Measurements from ENCODE around the gene INAVA.
A peak's percentile ranks its signal among the peaks of the same experiment; 100 is the strongest.

INAVA gene

DNA sequence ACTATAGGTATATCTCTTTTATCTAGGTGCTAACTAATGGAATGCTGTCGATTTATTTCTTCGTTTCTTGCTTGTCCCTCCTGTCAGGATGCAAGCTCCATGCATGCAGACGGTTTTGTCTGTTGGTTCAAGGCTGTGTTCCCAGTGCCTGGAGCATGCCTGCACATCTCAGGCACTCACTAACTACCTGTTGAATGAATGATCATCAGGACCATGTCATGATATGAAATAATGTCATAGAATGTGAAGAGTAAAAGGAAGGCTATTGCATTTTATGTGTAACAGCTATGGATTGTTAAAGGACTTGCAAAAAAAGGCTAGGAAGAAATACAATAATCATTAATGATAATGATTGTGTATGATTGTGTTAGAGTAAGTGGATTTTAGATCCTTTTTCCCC, 17.7 kb upstream of the INAVA start:
- no peak for DNase-seq

DNA sequence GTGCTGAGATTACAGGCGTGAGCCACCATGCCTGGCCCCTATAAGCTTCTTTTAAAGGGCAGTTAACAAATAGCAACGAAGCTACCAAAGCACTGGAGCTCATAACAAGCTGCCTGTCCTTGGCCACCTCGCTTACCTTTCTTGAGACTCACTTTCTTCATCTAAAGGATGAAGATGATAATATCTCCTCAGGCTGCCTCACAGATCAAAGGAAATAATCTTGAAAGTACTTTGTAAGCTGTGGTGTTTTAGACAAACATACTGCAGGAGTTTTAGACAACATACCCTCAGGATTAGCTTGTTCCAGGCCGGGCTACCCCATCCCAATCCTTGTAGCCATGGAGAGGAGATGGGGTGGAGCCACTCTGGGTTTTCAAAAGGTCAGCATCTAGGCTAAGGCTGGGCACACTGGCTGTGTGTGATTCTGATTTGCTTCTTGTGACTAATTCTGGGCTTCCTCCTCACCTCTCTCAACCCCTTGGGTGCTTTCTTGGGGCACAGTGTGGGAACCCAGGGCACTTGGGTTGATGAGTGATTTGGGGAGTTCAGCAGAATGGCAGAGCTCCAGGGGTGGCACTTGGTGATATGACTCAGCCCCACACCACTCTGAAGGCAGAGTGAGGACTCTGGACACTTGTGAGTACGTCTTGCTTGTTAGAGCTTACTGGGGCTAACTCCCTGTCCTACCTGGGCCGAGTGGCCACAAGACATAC, 16.7 kb upstream of the INAVA start:
- no peak for DNase-seq

DNA sequence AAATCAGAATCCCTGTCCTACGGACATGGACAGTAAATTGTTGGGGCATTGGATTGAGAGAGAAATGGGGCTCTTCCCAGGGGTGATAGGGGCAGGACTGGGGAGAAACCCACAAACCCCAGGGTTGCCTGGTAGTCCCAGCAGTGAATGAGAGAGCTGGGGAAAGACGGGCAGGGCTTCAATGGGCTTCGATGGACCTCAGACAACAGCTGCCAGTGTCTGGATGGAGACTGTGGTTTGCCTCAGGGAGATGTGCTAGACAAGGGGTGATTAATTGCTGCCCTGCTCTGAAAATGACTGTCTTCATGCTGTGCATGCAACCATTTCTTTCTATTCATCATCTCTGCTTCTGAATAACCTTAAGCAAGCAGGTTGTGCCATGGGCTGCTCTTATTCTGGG, 14.5 kb upstream of the INAVA start:
- no peak for DNase-seq

DNA sequence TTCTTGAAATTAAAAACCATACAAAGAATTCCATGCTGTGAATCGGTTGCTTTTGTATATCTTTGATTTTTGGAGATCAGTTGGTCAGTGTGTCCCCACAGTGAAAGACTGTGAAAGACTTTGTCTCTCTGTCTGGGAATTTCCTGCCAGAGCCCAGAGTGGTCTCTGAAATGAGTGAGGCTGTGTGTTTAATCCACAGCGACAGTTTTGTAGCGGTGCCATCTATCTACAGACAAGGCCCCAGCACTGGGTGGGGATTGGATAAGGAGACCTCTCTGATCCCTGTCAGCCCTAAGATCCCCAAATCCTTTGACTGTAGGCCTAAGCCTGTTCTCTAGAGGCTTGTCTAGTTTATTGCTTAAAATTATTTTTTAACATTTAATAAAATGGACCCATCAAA, 11.6 kb upstream of the INAVA start:
- no peak for DNase-seq

DNA sequence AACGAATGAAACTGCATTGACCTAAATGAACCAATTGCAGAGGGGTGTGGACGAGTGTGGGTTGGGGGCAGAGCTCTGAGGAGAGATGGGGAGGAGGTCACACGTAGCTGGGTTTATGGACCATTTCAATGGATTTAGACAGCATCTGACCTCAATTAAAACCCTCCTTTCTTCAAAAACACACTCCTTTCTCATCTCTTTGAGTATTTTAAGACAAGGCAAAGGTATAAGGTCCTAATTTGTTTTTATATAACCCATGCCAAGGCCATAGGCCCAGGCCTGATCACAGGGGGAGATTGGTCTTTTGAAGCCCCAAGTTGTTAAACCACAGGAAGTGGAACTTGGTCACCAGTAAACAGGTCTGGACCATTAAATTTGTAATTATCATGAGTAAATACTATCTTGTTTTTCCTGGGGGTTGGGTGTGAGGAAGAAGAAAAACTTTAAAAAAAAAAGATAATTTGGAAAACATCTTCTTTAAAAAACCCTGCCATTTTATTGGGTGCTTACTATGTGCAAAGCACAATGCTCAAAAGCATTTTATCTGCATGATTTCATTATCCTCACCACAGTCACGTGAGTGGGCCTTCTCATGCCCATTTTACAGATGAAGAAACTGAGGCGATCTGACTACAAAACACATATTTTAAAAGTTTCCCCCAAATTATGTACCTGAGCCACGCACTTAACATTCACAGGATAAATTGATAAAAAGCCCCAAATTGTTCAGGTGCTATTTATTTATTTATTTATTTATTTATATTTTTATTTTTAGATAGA, 8.9 kb upstream of the INAVA start:
- no peak for DNase-seq

DNA sequence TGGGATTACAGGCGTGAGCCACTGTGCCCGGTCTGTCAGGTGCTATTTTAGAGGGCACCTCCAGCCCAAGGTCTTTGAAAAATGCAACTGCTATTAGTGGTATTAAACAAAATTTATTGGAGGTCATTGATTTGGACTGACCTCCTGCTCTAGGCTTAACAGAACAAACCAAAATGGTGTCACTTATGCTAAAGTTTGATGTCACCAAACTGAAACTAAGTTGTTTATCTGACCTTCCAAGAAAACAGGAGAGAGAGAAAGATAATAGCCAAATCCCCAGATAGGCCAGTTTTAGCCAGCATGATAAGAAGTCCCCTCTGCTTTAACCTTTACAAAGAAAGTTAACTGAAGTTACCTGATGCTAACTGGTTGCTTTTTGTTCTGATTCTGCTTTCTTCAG, 8.1 kb upstream of the INAVA start:
- DNase-seq, result no peak

DNA sequence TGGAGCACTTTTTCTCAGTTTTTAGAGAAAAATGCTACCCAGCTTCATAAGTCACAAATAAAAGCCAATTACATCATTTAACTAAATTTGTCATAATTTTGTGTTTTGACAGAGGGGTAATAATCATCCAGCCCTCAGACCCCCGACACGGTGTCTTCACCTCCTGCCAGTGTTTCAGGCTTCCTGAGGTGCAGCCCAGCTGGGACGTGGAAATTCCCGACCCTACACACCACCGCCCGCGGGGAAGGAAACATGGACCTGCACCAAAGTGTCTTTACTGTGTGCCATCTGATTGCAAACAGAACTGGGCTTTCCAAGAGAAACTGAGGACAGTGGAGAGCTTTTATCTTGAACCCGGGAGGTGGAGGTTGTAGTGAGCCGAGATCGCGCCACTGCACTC, 7.7 kb upstream of the INAVA start:
- DNase-seq, result no peak

DNA sequence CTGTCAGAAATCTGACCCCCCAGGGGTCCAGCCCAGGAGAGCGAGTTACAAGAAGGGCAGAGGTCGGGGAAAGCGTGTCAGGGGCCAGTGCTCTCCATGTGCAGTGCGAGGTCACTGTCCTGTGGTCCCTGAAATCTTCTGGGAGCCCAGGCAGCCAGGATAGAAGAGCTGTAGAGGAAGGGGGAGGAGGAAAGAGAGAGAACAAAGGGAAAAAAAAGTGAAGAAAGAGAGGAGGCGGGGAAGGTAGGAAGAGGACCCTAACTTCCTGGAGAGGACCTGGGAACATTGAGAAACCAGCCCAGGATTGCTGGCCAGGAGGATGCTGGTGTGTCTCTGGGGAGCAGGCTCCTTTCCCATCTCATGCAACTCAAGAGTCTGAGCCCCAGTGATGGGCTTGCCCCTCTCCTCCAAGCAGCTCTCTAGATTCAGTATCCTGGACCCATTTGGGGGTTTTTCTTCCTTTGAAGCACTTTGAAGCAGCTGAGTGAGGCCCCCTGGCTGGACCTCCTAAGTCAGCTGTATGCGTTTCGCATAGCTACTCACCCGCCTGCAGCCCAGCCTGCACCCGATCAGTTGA, 6.8 kb upstream of the INAVA start:
- DNase-seq, result no peak

DNA sequence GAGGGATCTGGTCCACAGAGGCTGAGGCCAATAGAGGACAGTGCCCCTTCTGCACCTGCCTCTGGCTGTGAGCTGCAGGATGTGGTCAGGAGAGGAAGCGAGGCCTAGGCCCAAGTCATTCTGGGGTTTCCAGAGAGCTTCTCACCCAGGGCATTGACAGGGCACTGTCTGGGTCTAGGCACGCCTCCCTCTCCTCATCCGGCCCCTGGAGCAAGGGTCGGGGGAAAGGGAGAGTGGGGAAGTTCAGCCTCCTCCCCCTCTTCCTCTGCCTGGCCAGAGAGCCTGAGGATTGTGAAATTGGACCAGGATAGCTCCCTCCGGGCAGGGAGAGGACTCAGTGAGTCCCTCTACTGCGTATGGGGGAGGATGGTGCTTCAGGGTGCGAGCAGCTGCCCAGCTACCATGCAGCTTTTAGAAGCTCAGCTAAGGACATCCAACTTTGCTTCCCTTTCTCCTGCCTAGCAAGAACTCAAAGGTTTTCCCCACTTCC, 6.3 kb upstream of the INAVA start:
- no peak for DNase-seq

DNA sequence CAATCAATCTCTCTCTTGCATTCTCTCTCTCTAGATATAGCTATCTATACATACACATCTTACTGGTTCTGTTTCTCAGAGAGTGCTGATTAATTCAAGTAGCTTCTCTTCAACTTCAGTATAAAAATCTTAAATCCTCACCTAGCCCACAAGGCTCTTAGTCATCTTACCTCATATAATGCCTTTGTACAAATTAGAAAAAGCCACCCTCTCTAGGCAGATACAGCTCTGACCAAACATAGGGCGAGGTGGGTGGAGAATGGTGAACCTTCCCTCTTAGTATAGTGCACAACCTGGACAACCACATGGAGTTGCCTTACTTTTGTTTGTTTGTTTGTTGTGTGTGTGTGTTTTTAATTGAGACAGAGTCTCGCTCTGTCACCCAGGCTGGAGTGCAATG, 5.1 kb upstream of the INAVA start:
- DNase-seq, result no peak

DNA sequence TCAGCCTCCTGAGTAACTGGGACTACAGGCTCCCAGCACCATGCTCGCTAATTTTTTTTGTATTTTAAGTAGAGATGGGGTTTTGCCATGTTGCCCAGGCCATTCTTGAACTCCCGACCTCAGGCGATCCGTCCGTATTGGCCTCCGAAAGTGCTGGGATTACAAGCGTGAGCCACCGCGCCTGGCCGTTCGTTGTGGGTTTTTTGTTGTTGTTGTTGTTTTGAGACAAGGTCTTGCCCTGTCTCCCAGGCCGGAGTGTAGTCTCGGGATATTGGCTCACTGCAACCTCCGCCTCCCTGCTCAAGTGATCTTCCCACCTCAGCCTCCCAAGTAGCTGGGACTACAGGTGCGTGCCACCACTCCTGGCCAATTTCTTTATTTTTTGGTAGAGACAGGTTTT, 4.7 kb upstream of the INAVA start:
- no peak for DNase-seq

DNA sequence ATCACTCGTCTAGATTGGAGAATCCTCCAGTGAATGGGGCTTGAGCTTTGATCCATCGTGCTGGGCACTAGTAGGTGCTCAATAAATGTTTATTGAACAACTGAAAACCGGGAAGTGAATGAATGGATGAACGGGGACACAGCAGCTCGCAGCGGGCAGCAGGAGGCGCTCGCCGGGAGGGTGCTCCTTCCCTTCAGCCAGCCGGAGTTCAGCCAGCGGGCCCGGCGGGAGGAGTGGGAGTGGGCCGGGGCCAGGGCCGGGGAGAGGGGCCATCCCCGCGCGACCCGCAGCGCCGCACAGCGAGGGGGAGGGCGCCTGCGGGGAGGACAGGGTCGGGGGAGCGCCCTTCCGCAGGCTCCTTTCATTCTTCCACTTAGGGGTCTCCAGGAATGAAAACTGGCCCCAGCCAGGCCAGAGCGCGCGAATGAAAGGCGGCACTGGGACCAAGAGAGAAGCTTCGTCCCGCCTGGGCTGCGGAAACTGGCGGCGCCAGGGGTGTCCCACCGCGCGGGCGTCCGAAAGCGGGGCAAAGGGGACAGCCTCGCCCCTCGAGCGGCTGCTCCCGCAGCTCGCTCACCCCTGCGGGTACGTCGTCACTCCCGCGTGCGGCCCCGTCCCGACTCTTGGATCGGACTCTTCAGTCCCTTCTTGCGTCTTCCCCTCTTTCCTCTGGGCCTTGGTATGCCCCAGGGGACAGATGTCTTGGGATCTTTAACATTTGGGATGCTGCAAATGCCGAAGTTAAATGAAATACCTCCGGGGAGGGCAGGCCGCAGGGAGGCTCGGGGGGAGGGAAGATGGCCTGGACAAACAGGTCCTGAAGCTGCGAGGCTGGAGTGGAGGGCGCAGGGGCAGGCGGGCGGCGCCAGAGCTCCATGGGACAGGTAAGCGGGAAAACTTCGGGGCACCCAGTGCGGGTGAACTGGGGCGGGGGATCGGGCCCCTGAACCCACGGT, 3.6 kb upstream of the INAVA start:
- DNase-seq, result peak; percentile 71 to 74

DNA sequence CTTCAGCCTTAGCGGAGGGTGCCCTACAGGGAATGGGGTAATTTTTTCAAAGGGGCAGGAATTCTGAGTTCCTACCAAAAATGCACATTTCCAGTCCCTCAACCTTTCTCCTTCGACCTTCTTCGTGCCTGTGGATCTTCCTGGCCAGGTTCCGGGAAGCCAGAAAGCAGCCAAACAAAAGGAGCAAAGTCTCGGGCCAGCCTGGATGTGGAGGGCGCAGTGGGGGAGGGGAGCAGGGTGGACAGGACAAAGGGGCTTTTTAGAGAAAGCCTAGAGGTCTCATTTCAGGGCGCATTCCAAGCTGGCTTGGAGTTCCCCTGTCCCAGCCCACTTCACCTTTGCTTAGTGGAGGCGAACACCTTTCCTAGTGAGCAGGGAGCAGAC, 2.9 kb upstream of the INAVA start:
- DNase-seq, result no peak

DNA sequence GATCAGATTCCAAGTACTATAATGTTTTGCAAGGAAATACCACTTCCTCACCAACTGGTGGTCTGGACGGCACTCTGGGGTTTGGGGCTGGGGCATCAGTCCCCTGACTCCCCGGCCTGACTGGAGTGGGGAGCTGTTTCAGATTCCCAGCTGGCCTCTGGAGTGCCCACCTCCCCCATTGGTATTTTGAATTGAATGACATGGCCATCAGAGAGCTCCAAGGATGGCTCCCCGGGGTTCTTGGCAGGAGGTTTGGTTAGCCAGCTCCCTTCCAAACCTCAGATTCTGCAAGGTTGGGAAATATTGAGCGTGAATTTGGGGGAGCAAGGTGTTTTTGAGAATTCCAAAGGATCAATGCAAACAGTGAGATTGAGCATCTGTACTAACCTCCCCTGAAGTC, 2.2 kb upstream of the INAVA start:
- no peak for DNase-seq

DNA sequence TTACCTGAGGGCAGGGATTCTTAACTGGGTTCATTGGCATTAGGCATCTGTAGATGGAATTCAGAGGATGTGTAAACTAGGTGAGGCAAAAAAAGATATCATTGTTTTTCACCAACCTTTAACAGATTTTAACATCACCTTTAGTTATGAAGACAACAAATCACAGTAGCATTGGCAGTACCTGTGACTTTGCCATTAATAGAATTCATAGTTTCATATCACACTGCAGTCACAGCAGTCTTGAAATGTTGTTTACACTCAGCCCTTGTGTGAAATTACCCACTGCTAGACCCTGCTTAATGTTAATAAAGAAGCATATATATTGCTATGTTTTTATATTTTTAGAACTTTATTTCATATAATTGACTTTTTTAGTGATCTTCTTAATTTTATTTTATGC, 1.7 kb upstream of the INAVA start:
- no peak for DNase-seq

DNA sequence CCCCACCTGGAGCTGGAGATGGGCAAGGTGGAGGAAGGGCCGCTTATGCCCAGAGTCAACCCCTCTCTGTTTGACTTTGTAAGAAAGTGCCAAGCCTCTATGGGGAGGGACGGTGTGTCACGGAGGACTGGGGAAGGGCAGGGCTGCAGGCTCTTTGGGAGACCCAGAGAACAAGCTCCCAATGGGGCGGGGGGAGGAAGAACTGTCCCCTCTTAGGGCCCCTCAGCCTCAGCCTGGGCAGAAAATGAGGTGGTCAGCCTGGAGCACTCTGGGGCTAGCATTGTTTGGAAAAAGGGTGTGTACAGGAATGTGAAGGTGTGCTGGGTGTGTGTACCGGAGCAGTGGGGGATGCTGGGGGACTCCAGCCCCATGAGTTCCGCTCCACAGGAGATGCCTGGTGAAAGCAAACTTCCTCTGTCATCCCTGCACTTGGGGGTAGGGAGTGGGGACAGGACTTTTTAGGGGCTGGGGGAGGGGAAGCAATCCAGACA, 1.2 kb upstream of the INAVA start:
- no peak for DNase-seq

DNA sequence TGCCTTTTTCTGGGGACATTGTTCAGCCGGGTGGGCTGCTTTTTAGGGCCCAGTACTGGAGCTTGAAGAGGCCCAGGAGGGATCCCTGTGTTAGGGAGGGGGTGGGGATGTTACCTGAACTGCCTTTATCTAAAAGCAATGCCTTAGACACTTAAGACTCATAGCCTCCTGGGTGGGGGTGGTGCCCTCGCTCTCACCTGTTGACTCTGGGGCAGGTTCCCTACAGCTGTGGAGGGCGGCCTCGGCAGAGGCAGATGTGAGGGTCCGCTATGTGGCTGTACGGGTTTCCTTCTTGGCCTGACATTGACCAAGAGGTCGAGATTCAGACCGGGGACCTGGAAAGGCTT, 716 bp downstream of the INAVA start:
- DNase-seq, result no peak

DNA sequence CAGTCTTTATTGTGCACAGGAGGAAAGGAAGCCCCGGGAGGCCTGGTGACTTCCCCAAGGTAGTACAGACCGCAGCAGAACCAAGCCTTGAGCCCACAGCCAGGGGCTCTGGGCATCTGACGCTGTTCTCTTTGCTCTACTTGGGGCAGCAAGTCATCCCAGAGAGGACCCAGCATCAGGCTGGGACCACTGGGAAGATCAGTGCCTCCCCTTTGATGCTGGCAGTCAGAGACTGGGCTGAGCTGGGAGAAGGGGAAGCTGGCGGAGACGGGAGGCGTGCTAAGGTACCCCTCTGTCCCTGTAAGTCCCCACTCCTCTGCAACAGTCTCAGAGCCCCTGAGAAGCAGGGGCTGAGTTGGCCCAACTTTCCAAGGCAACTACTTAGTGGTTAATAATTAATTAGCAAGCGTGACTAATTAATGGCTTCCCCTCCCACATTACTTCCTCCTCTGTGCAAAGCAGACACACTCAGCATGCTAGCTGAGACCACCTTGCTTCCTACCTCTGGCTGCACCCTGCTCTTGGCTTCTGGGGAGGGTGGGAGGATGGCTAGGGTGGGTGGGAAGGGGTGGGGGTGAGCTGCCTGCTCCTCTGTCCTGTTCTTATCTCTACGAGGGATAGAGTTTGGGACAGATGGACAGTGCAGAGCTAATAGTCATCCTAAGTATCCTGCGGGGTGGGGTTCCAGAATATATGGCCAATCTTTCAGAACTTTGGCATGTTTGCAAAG, 1.3 kb downstream of the INAVA start:
- DNase-seq, result no peak

DNA sequence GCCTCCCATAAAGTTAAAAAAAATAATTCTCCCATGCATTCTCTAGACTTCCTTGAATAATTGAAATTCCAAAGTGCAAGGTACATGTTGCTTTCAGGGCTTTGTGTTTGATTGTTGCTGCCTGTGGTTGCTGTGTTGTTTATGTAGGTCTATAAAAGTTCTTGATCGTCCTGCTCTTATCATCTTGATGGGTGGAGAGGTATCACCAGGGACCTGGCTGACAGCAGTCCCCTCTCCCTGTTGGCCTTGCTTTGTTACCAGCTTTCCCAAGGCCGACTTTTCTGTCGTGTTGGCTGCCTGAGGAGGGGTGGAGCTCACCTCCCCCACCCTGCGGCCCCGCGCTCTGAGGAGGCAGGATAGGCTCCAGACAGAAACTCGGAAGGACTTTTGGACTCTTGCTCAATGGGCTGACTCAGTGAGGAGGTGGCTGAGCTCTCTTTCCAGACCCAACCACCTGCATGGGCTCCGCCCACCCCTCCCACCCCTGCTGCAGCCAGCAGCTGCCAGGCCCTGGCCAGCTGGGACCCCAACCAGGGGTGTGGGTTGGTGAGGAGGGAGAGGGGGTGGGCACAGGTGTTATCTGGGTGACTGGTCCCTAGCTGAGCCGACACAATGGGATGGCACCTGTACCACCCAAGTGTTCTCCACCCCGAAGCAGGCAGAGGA, 2.0 kb downstream of the INAVA start:
- DNase-seq, result no peak

DNA sequence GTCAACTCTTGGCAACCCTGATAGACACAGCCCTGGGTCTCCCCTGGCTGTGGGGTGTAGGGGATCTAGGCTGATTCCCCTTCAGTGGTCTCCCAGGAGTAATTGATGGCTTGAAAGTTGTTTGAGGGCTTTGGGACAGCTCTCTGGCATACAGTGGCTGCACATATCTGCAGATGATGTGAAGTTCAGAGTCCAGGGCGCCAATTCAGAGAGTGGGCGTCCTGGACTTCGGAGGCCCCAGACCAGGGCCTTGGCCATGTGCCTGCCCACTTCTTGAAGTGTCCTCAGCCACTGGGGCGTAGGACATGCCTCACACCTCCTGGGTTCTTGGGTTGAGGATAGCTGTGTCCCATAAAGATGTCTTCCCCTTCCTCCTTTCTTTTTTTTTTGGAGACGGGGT, 2.6 kb downstream of the INAVA start:
- no peak for DNase-seq

DNA sequence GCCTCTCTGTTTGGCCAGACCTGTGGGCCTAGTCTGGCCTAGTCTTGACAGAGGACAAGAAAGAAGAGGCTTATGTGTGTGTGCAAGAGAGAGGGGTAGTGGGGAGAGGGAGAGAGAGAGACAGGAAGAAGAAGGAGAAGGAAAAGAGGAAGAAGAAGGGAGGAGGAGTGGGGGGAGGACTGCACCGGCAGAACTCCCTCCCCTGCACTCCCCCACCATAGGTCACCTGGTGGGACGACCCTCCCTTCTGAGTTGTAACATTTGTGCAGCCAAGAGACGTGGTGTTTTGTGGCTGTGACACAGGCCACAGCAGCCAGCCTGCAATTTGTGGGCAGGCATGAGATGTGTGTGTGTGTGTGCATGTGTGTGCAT, 4.3 kb downstream of the INAVA start:
- no peak for DNase-seq

DNA sequence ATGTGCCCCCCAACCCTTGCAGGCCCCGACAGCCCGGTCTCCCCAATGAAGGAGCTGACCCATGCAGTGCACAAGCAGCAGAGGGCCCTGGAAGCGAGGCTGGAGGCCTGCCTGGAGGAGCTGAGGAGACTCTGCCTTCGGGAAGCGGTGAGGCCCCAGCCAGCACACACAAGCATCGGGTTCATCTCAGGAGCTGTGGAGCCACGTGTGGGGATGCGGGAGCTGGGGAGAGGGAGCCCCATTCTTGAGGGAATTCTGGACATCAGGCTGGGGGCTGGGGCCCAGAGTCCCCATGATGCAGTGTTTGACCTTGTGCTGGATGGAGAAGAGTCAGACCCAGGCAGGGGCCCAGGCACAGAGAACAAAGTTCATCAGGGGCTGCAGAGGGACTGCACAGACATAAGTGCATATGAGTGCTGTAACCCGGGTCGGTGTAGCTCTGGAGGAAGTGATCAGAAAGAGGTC, 4.8 kb downstream of the INAVA start:
- no peak for DNase-seq

Measured in NCI-H524 (cell line).